Activated CD4-positive, alpha-beta memory T cell treated with anti-CD3 and anti-CD28 coated beads for 36 hours (primary cell): Measurements from ENCODE around the gene ABR. TPM values are rescaled to one million over a fixed set of nuclear protein-coding genes. Genes with fewer than 3 reads are reported as not detected.
"Not testable (repeated sequence)": the region's sequence is repeated elsewhere in the genome, so short reads cannot be mapped to it uniquely, and the experiment has no call there.

Experiments
- CTCF ChIA-PET: fragments of 350-600 bp; sonication (Branson Sonifier 250); formaldehyde crosslinking; loops from one replicate; lab custom pipeline; 2021; ENCODE audit warnings: antibody characterized with exemption, inconsistent platforms; lab: Charles Lee
- POLR2A ChIA-PET: fragments of 350-600 bp; sonication (Branson Sonifier 250); formaldehyde crosslinking; loops from one replicate; lab custom pipeline; 2021; ENCODE audit warnings: antibody characterized with exemption; lab: Charles Lee
- DNase-seq: peaks from one replicate; pipeline ENCODE4 v3.0.0-alpha.2; 2020
- H3K27ac Mint-ChIP-seq: one replicate; pipeline ENCODE4 v1.8.0; 2021; ENCODE audit warnings: mixed read lengths
- H3K27me3 Mint-ChIP-seq: one replicate; pipeline ENCODE4 v1.8.0; 2021; ENCODE audit warnings: mixed read lengths
- H3K36me3 Mint-ChIP-seq: one replicate; pipeline ENCODE4 v1.8.0; 2021; ENCODE audit warnings: mixed read lengths
- H3K4me1 Mint-ChIP-seq: one replicate; pipeline ENCODE4 v1.8.0; 2021; ENCODE audit warnings: low read depth, mixed read lengths
- H3K4me3 Mint-ChIP-seq: one replicate; pipeline ENCODE4 v1.8.0; 2021; ENCODE audit warnings: mild to moderate bottlenecking, mixed read lengths
- H3K9me3 Mint-ChIP-seq: one replicate; pipeline ENCODE4 v1.8.0; 2021; ENCODE audit warnings: mixed read lengths
- intact Hi-C: fragments of 100-400 bp; cut with micrococcal nuclease; formaldehyde crosslinking; loops from one replicate; pipeline ENCODE4 v1.15.1; 2023
- total RNA-seq, 2 experiments: library from RNA; stranded (reverse); gene quantifications; one replicate each; pipeline ENCODE4 v1.2.3, GENCODE V29; 2021

The ABR gene
- total RNA-seq, 2 experiments from 2014 or later = 50.3 to 54.5 TPM

DNA sequence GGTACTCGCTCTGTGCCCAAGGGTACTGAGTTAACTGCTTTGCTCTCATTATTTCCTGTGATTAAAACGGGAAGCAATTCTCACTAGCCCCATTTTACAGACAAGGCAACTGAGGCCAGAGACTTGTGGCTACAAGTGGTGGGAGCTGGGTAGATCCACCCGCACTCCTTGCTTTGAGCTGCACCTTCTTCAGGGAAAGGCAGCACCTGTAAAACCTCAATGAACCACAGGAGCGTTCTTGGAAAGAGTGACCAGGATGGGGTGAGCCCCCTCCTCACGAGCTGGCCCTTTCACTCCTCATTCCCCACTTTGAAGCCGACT, 102.8 kb downstream of the ABR start:
- no peak overlapping the region for H3K4me3 Mint-ChIP-seq
- H3K27ac Mint-ChIP-seq = no peak overlapping the region
- H3K36me3 Mint-ChIP-seq = peaks cover 8% of the 10 kb centered on the region
- CTCF ChIA-PET = interaction anchor here (0.8 to 1.3 kb wide), 3 partner anchors 18 to 20 kb away, joined by 3 to 5 read pairs (median 4); no protein-coding TSS in a partner anchor
- POLR2A ChIA-PET = no interaction called here
- H3K9me3 Mint-ChIP-seq = no peaks in the 10 kb centered on the region
- peaks cover 4% of the 10 kb centered on the region for H3K4me1 Mint-ChIP-seq
- intact Hi-C loops = no loop called here
- no peak for DNase-seq
- no peaks in the 10 kb centered on the region for H3K27me3 Mint-ChIP-seq

- no peak for DNase-seq
- ChIA-PET POLR2A (no interaction called here), CTCF (interaction anchor here (0.8 to 1.3 kb wide), 2 partner anchors 18 to 20 kb away, joined by 4 to 5 read pairs; no protein-coding TSS in a partner anchor)
- no peaks in the 10 kb centered on the region for H3K9me3 Mint-ChIP-seq
- H3K4me1 Mint-ChIP-seq = peaks cover 4% of the 10 kb centered on the region
- peaks cover 8% of the 10 kb centered on the region for H3K36me3 Mint-ChIP-seq
- intact Hi-C loops = no loop called here
- H3K4me3 Mint-ChIP-seq = no peak overlapping the region
- no peak overlapping the region for H3K27ac Mint-ChIP-seq
- no peaks in the 10 kb centered on the region for H3K27me3 Mint-ChIP-seq
Observed at GRCh38 chr17:1076299-1076981, 103.3 kb downstream of the ABR start.

DNA sequence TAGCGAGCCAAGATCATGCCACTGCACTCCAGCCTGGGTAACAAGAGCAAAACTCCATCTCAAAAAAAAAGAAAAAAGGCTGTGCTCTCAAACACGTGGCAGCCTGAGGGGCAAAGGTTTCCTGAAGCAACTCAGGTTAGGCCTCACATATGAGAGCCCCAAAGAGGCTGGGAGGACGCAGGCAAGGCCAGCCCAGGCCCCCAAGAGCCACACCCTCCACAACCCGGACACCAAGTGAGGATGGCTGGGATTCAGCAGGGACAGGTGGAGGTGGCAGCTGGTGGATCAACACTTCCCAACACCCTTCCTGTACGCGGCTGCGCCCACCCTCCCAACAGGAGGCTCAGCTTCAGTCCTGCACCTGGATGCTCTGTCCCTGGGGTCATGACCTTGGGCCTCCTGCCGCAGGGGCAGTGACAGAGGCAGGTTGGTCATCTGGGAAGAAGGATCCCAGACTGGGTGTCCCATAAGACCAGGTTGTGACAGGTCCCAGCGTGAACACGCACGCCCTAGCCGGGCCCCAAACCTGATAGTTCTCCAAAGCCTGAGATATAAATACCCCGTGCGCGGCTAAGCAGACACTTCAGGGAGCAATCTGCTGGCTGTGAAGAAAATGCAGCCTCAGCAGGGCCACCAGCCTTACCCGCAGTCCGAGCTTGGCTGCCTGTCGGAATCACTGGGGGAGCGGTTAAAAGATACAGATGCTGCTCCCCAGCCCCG, 104.7 kb downstream of the ABR start:
- Mint-ChIP-seq H3K4me3 (no peak overlapping the region), H3K36me3 (peaks cover 9% of the 10 kb centered on the region), H3K4me1 (no peaks in the 10 kb centered on the region), H3K9me3 (no peaks in the 10 kb centered on the region), H3K27ac (no peak overlapping the region), H3K27me3 (no peaks in the 10 kb centered on the region)
- no peak for DNase-seq
- CTCF ChIA-PET = interaction anchor here (1.1 kb wide), 1 partner anchor 17 kb away, joined by 7 read pairs; no protein-coding TSS in a partner anchor
- POLR2A ChIA-PET = no interaction called here
- intact Hi-C loops = no loop called here

DNA sequence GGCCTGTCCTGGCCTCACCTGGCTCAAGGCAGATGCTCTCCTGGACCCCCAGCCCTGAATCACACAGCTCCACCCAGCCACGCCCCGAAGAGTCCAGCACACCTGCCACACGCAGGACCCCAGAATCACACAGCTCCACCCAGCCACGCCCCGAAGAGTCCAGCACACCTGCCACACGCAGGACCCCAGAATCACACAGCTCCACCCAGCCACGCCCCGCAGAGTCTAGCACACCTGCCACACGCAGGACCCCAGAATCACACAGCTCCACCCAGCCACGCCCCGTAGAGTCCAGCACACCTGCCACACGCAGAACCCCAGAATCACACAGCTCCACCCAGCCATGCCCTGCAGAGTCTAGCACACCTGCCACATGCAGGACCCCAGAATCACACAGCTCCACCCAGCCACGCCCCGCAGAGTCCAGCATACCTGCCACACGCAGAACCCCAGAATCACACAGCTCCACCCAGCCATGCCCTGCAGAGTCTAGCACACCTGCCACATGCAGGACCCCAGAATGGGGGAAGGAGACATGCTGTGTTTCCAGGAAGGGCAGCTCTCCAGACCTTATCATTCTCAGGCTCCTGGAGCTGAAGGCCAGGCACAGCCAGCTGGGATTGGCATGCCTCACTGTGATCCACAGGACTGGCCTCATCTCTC, 105.7 kb downstream of the ABR start:
- intact Hi-C loops, H3K27me3 Mint-ChIP-seq, H3K27ac Mint-ChIP-seq, H3K4me1 Mint-ChIP-seq, H3K4me3 Mint-ChIP-seq, POLR2A ChIA-PET, H3K9me3 Mint-ChIP-seq, CTCF ChIA-PET, H3K36me3 Mint-ChIP-seq, DNase-seq: not testable (repeated sequence)

GRCh38 chr17:1073241-1073962, 106.4 kb downstream of the ABR start:
- Mint-ChIP-seq H3K4me3 (no peak overlapping the region), H3K36me3 (peaks cover 12% of the 10 kb centered on the region), H3K9me3 (no peaks in the 10 kb centered on the region), H3K4me1 (no peaks in the 10 kb centered on the region), H3K27me3 (no peaks in the 10 kb centered on the region), H3K27ac (no peak overlapping the region)
- no peak for DNase-seq
- intact Hi-C loops = no loop called here
- CTCF ChIA-PET = no interaction called here
- POLR2A ChIA-PET = no interaction called here

GRCh38 chr17:1072551-1072961, 107.2 kb downstream of the ABR start:
- Mint-ChIP-seq H3K4me3 (no peak overlapping the region), H3K4me1 (no peaks in the 10 kb centered on the region), H3K36me3 (peaks cover 18% of the 10 kb centered on the region), H3K9me3 (no peaks in the 10 kb centered on the region), H3K27me3 (no peaks in the 10 kb centered on the region), H3K27ac (no peak overlapping the region)
- intact Hi-C loops = no loop called here
- no peak for DNase-seq
- ChIA-PET POLR2A (no interaction called here), CTCF (no interaction called here)

- POLR2A ChIA-PET = no interaction called here
- H3K9me3 Mint-ChIP-seq = peaks cover 5% of the 10 kb centered on the region
- H3K4me1 Mint-ChIP-seq = no peaks in the 10 kb centered on the region
- DNase-seq = no peak
- no peak overlapping the region for H3K27ac Mint-ChIP-seq
- H3K4me3 Mint-ChIP-seq = no peak overlapping the region
- CTCF ChIA-PET = interaction anchor here (1.4 kb wide), 1 partner anchor 13 kb away, joined by 3 read pairs; no protein-coding TSS in a partner anchor
- intact Hi-C loops = no loop called here
- no peaks in the 10 kb centered on the region for H3K27me3 Mint-ChIP-seq
- peaks cover 31% of the 10 kb centered on the region for H3K36me3 Mint-ChIP-seq
Observed at GRCh38 chr17:1071103-1071825, 108.5 kb downstream of the ABR start.

DNA sequence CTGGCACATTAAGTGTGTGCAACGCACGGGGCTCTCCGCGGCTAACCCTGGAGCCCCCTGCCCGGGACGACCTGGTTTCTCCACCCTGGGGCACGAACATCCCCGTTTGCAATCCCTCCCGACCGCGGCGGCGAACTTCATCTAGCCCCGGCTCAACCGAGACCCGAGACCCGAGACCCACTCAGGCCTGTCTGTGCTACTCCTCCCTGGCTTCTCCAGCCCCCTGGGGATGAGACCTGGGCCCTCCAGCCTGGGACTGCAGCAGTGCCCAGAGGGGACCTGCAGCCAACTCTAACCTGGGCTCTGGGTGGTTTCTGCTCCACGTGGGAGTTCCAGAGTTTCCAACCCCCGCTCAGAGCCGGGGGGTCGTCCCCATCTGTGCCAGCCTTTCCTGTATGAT, 109.4 kb downstream of the ABR start:
- CTCF ChIA-PET = interaction anchor here (1.4 kb wide), 1 partner anchor 12 kb away, joined by 3 read pairs; no protein-coding TSS in a partner anchor
- H3K36me3 Mint-ChIP-seq = peaks cover 40% of the 10 kb centered on the region
- POLR2A ChIA-PET = no interaction called here

GRCh38 chr17:1069847-1070246, 109.9 kb downstream of the ABR start:
- CTCF ChIA-PET = no interaction called here
- no peak for DNase-seq
- Mint-ChIP-seq H3K27me3 (no peaks in the 10 kb centered on the region), H3K4me1 (no peaks in the 10 kb centered on the region), H3K9me3 (peaks cover 11% of the 10 kb centered on the region), H3K4me3 (no peak overlapping the region), H3K36me3 (peaks cover 41% of the 10 kb centered on the region), H3K27ac (no peak overlapping the region)
- POLR2A ChIA-PET = no interaction called here
- intact Hi-C loops = no loop called here

More for the DNA sequence above, 109.4 kb downstream of the ABR start:
- DNase-seq = no peak
- H3K9me3 Mint-ChIP-seq = peaks cover 10% of the 10 kb centered on the region
- H3K27ac Mint-ChIP-seq = no peak overlapping the region
- no peak overlapping the region for H3K4me3 Mint-ChIP-seq
- no peaks in the 10 kb centered on the region for H3K27me3 Mint-ChIP-seq
- intact Hi-C loops = no loop called here
- H3K4me1 Mint-ChIP-seq = no peaks in the 10 kb centered on the region

DNA sequence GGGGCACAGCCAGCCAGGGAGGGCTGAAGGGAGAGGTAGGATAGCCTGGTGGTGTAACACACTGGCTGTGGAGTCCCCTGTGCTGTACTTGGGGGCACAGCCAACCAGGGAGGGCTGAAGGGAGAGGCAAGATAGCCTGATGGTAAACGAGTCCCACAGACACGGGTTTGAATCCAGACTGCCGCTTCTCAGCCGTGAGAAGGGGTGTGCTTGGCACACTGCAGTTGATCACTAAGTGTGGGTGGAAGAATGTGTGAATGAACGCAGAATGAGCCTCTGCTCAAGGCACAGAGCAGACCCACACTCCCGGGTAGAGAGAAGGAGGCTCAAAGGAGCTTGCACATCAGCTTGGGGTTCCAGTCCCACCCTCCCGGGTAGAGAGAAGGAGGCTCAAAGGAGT, 111.4 kb downstream of the ABR start:
- intact Hi-C loops = no loop called here
- Mint-ChIP-seq H3K27me3 (no peaks in the 10 kb centered on the region), H3K27ac (no peak overlapping the region), H3K9me3 (peaks cover 11% of the 10 kb centered on the region), H3K36me3 (peaks cover 41% of the 10 kb centered on the region), H3K4me1 (no peaks in the 10 kb centered on the region), H3K4me3 (no peak overlapping the region)
- ChIA-PET CTCF (interaction anchor here (1.1 kb wide), 1 partner anchor 118 kb away, joined by 3 read pairs; no protein-coding TSS in a partner anchor), POLR2A (no interaction called here)
- no peak for DNase-seq

DNA sequence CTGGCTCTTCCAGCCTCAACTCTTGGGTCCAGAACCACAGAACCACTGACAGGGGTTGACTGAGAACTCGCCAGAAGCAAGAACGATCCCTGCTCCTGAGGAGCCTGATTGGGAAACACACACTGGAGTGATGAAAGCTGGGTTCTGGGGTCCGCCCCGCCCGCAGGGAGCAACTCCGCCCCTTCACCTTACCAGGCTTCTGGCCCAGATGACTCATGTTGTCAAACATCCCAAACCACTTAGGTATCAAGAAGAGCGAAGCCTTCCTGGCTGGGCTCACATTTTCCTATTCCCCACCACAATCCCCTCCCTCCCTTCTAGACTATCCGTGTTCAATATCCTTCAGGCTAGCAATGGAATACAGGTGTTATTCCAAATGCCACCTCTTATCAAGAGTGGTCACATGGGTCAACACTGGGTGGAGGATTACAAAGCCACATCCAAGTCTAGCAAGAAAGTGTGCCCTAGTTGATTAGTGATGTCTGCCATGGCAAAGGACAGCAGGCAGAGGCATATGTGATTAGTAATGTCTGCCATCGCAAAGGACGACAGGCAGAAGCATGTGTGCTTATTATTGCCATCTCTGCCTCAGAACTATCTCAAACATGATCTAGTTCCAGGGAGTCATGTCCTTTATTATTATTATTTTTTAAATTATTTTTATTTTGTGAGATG, 112.4 kb downstream of the ABR start:
- H3K36me3 Mint-ChIP-seq = peaks cover 37% of the 10 kb centered on the region
- ChIA-PET CTCF (interaction anchor here (1.5 kb wide), 1 partner anchor 12 kb away, joined by 3 read pairs; no protein-coding TSS in a partner anchor), POLR2A (no interaction called here)
- H3K4me1 Mint-ChIP-seq = no peaks in the 10 kb centered on the region
- H3K9me3 Mint-ChIP-seq = peaks cover 11% of the 10 kb centered on the region
- H3K27me3 Mint-ChIP-seq = no peaks in the 10 kb centered on the region
- intact Hi-C loops = no loop called here
- no peak overlapping the region for H3K4me3 Mint-ChIP-seq
- no peak overlapping the region for H3K27ac Mint-ChIP-seq
- no peak for DNase-seq
